Measurements from ENCODE around the gene ZNF580. TPM values are rescaled to one million over a fixed set of nuclear protein-coding genes. Genes with fewer than 3 reads are reported as not detected.
A peak's percentile ranks its signal among the peaks of the same experiment; 100 is the strongest.

Gene ZNF580
- total RNA-seq, 1 donor from 2014 or later: 41.8 TPM

GRCh38 chr19:55599468-55599841, 41.3 kb upstream of the ZNF580 start, which contains the start of gene FIZ1:
Gene FIZ1 (minus strand): TSS chr19:55599517. CDS start chr19:55597865, 1,652 bp downstream.
- Mint-ChIP-seq H3K27me3 (ENCODE audit: low read depth) (no peaks in the 10 kb centered on the region), H3K27ac (ENCODE audit: unreplicated experiment) (peak within 1 kb of the TSS; percentile 100), H3K4me3 (peak within 1 kb of the TSS; percentile 98), H3K9me3 (peaks cover 5% of the 10 kb centered on the region), H3K4me1 (peaks cover 21% of the 10 kb centered on the region), H3K36me3 (ENCODE audit: low read depth) (peaks cover 28% of the 10 kb centered on the region)
- DNase-seq (ENCODE audit: low read depth, low spot score): peak; percentile 98
- no peak for TF ChIP-seq CTCF (conservative IDR thresholded peaks at IDR 0.05)

- peak; percentile 74 for DNase-seq (ENCODE audit: low read depth, low spot score)
- no peak for TF ChIP-seq CTCF (conservative IDR thresholded peaks at IDR 0.05)
- Mint-ChIP-seq H3K9me3 (peaks cover 5% of the 10 kb centered on the region), H3K36me3 (ENCODE audit: low read depth) (peaks cover 23% of the 10 kb centered on the region), H3K4me3 (peak within 1 kb of the TSS; percentile 98), H3K27me3 (ENCODE audit: low read depth) (no peaks in the 10 kb centered on the region), H3K4me1 (peaks cover 27% of the 10 kb centered on the region), H3K27ac (ENCODE audit: unreplicated experiment) (peak within 1 kb of the TSS; percentile 100)
Measured at GRCh38 chr19:55599842-55600661, 40.8 kb upstream of the ZNF580 start, which contains the start of gene ZNF524. Gene ZNF524 (plus strand): TSS chr19:55600288. CDS start chr19:55602113, 1,825 bp downstream.

- DNase-seq (ENCODE audit: low read depth, low spot score): no peak
- H3K4me3 Mint-ChIP-seq: peak overlapping the region; percentile 88
- H3K4me1 Mint-ChIP-seq: peaks cover 28% of the 10 kb centered on the region
- H3K36me3 Mint-ChIP-seq (ENCODE audit: low read depth): peaks cover 17% of the 10 kb centered on the region
- no peak overlapping the region for H3K27ac Mint-ChIP-seq (ENCODE audit: unreplicated experiment)
- H3K9me3 Mint-ChIP-seq: peaks cover 5% of the 10 kb centered on the region
- no peaks in the 10 kb centered on the region for H3K27me3 Mint-ChIP-seq (ENCODE audit: low read depth)
- no peak for TF ChIP-seq CTCF (conservative IDR thresholded peaks at IDR 0.05)
Measured at GRCh38 chr19:55600662-55601028, 40.2 kb upstream of the ZNF580 start.

- Mint-ChIP-seq H3K27me3 (ENCODE audit: low read depth) (no peaks in the 10 kb centered on the region), H3K4me1 (peaks cover 31% of the 10 kb centered on the region), H3K36me3 (ENCODE audit: low read depth) (peaks cover 13% of the 10 kb centered on the region), H3K4me3 (peak overlapping the region; percentile 88), H3K27ac (ENCODE audit: unreplicated experiment) (no peak overlapping the region), H3K9me3 (peaks cover 5% of the 10 kb centered on the region)
- no peak for TF ChIP-seq CTCF (conservative IDR thresholded peaks at IDR 0.05)
- DNase-seq (ENCODE audit: low read depth, low spot score): no peak
Measured at GRCh38 chr19:55601084-55601483, 39.7 kb upstream of the ZNF580 start.

- peak overlapping the region; percentile 88 for H3K4me3 Mint-ChIP-seq
- no peak for TF ChIP-seq CTCF (conservative IDR thresholded peaks at IDR 0.05)
Measured at GRCh38 chr19:55602104-55603001, 38.4 kb upstream of the ZNF580 start.

More at GRCh38 chr19:55602104-55603001, 38.4 kb upstream of the ZNF580 start:
- H3K4me1 Mint-ChIP-seq: peaks cover 42% of the 10 kb centered on the region
- DNase-seq (ENCODE audit: low read depth, low spot score): no peak
- H3K27me3 Mint-ChIP-seq (ENCODE audit: low read depth): no peaks in the 10 kb centered on the region
- H3K27ac Mint-ChIP-seq (ENCODE audit: unreplicated experiment): no peak overlapping the region
- H3K36me3 Mint-ChIP-seq (ENCODE audit: low read depth): peaks cover 5% of the 10 kb centered on the region
- H3K9me3 Mint-ChIP-seq: peaks cover 5% of the 10 kb centered on the region
